ENCODE data around the gene HEATR5A.
"Not testable (repeated sequence)": the region's sequence is repeated elsewhere in the genome, so short reads cannot be mapped to it uniquely, and the experiment has no call there.

Gene HEATR5A

GRCh38 chr14:31280132-31280870 lies 140.0 kb downstream of the HEATR5A start:
- no peak for DNase-seq

- DNase-seq: no peak
Observed at GRCh38 chr14:31278883-31279282, 141.5 kb downstream of the HEATR5A start.

- no peak for DNase-seq
Observed at GRCh38 chr14:31277085-31277484, 143.3 kb downstream of the HEATR5A start.

GRCh38 chr14:31276417-31276816 lies 143.9 kb downstream of the HEATR5A start:
- not testable (repeated sequence) for DNase-seq

GRCh38 chr14:31275731-31276130 lies 144.6 kb downstream of the HEATR5A start:
- DNase-seq: no peak

- no peak for DNase-seq
Observed at GRCh38 chr14:31271648-31272047, 148.7 kb downstream of the HEATR5A start.

GRCh38 chr14:31270196-31270772 lies 150.1 kb downstream of the HEATR5A start:
- DNase-seq: no peak

GRCh38 chr14:31269634-31270195 lies 150.6 kb downstream of the HEATR5A start:
- DNase-seq: no peak

- no peak for DNase-seq
Observed at GRCh38 chr14:31268216-31268615, 152.1 kb downstream of the HEATR5A start.

GRCh38 chr14:31266437-31267331 lies 153.7 kb downstream of the HEATR5A start:
- DNase-seq: no peak

- no peak for DNase-seq
Observed at GRCh38 chr14:31265701-31266398, 154.5 kb downstream of the HEATR5A start.

GRCh38 chr14:31263485-31264133 lies 156.7 kb downstream of the HEATR5A start:
- no peak for DNase-seq

- no peak for DNase-seq
Observed at GRCh38 chr14:31261859-31262731, 158.3 kb downstream of the HEATR5A start.

GRCh38 chr14:31261523-31261858 lies 158.9 kb downstream of the HEATR5A start:
- DNase-seq: no peak

GRCh38 chr14:31259040-31259435 lies 161.3 kb downstream of the HEATR5A start:
- DNase-seq: not testable (repeated sequence)

- DNase-seq: no peak
Observed at GRCh38 chr14:31258427-31259039, 161.8 kb downstream of the HEATR5A start.

- not testable (repeated sequence) for DNase-seq
Observed at GRCh38 chr14:31257554-31258426, 162.6 kb downstream of the HEATR5A start.

- no peak for DNase-seq
Observed at GRCh38 chr14:31257244-31257553, 163.2 kb downstream of the HEATR5A start.

- DNase-seq: no peak
Observed at GRCh38 chr14:31256534-31257243, 163.7 kb downstream of the HEATR5A start.

Data from activated CD4-positive, alpha-beta T cell treated with anti-CD3 and anti-CD28 coated beads for 4 hours (primary cell).